DMS53 treated with DMSO at 0.1 percent for 48 hours (cell line): Measurements from ENCODE around the gene GATB.

ENCODE experiments used
- DNase-seq: peaks from one replicate; lab custom pipeline; 2025; ENCODE audit not compliant: unreplicated experiment; lab: John Stamatoyannopoulos, UW

The GATB gene

GRCh38 chr4:151677193-151677592, 83.6 kb downstream of the GATB start:
- no peak for DNase-seq

GRCh38 chr4:151676301-151676700, 84.5 kb downstream of the GATB start:
- no peak for DNase-seq

- DNase-seq = no peak
Observed at GRCh38 chr4:151675411-151675971, 85.3 kb downstream of the GATB start.

- DNase-seq = no peak
Observed at GRCh38 chr4:151674804-151675391, 85.9 kb downstream of the GATB start.

- DNase-seq = no peak
Observed at GRCh38 chr4:151673908-151674520, 86.8 kb downstream of the GATB start.

- no peak for DNase-seq
Observed at GRCh38 chr4:151672996-151673395, 87.8 kb downstream of the GATB start.

GRCh38 chr4:151671541-151672059, 89.2 kb downstream of the GATB start:
- no peak for DNase-seq

- no peak for DNase-seq
Observed at GRCh38 chr4:151670843-151671242, 90.0 kb downstream of the GATB start.

- no peak for DNase-seq
Observed at GRCh38 chr4:151669990-151670389, 90.8 kb downstream of the GATB start.

- no peak for DNase-seq
Observed at GRCh38 chr4:151668689-151669402, 92.0 kb downstream of the GATB start.

GRCh38 chr4:151667666-151668065, 93.1 kb downstream of the GATB start:
- DNase-seq = no peak

GRCh38 chr4:151667048-151667447, 93.8 kb downstream of the GATB start:
- no peak for DNase-seq

GRCh38 chr4:151666501-151666900, 94.3 kb downstream of the GATB start:
- no peak for DNase-seq

GRCh38 chr4:151665785-151666127, 95.1 kb downstream of the GATB start:
- DNase-seq = no peak

- no peak for DNase-seq
Observed at GRCh38 chr4:151665022-151665784, 95.6 kb downstream of the GATB start.

- DNase-seq = no peak
Observed at GRCh38 chr4:151664289-151664688, 96.5 kb downstream of the GATB start.

- DNase-seq = no peak
Observed at GRCh38 chr4:151663109-151663508, 97.7 kb downstream of the GATB start.

GRCh38 chr4:151661873-151662272, 98.9 kb downstream of the GATB start:
- DNase-seq = no peak

GRCh38 chr4:151660676-151661075, 100.1 kb downstream of the GATB start:
- DNase-seq = no peak

GRCh38 chr4:151659601-151660364, 101.0 kb downstream of the GATB start:
- DNase-seq = no peak
